HL-60 (cell line): Measurements from ENCODE around the gene CYP21A2.
A peak's percentile ranks its signal among the peaks of the same experiment; 100 is the strongest.

ENCODE experiments used
- DNase-seq, 2 experiments: peaks; one replicate each; pipeline ENCODE4 v3.0.0-alpha.2; 2010 to 2020; ENCODE audit warnings: low read depth in 1 of 2, low spot score in 1 of 2
- H3K27ac ChIP-seq: fragments of 250-450 bp; sonication (Bioruptor Pico); replicated peaks from 2 replicates; pipeline ENCODE4 v1.5.1; 2020; ENCODE audit warnings: mild to moderate bottlenecking, moderate library complexity
- H3K27me3 ChIP-seq: fragments of 250-450 bp; sonication (Bioruptor Pico); 2 replicates; pipeline ENCODE4 v1.5.1; 2021; ENCODE audit warnings: mild to moderate bottlenecking, moderate library complexity; ENCODE audit not compliant: insufficient read depth, poor library complexity, severe bottlenecking
- H3K4me3 ChIP-seq: replicated peaks from 2 replicates; pipeline ENCODE4 v1.5.1; 2011; ENCODE audit warnings: mild to moderate bottlenecking, control low read depth, low read length; ENCODE audit not compliant: insufficient read depth
- CTCF ChIP-seq: IDR thresholded peaks from one replicate; pipeline ENCODE4 v1.5.1; 2011; ENCODE audit warnings: low read length, control low read depth, inconsistent platforms; ENCODE audit not compliant: insufficient read depth
- GABPA ChIP-seq: IDR thresholded peaks from 2 replicates; pipeline ENCODE4 v1.6.1; 2012; ENCODE audit warnings: low read depth
- POLR2AphosphoS5 ChIP-seq: IDR thresholded peaks from 2 replicates; pipeline ENCODE4 v1.6.1; 2012; ENCODE audit warnings: low read depth
- REST ChIP-seq: IDR thresholded peaks from 2 replicates; pipeline ENCODE4 v1.6.1; 2012; ENCODE audit warnings: low read depth; ENCODE audit not compliant: insufficient replicate concordance
- SPI1 ChIP-seq: IDR thresholded peaks from 2 replicates; pipeline ENCODE4 v1.6.1; 2012; ENCODE audit warnings: low read depth, mild to moderate bottlenecking, borderline replicate concordance

Gene CYP21A2

GRCh38 chr6:32082935-32083334 is 44.7 kb downstream of the CYP21A2 start:
- no peak for DNase-seq
- TF ChIP-seq SPI1 (no peak), GABPA (no peak), REST (no peak), POLR2AphosphoS5 (no peak), CTCF (no peak)
- no peak overlapping the region for H3K4me3 ChIP-seq
- no peak overlapping the region for H3K27ac ChIP-seq
- H3K27me3 ChIP-seq = peaks cover 27% of the 10 kb centered on the region

- TF ChIP-seq SPI1 (no peak), POLR2AphosphoS5 (no peak), CTCF (no peak)
- no peak overlapping the region for H3K27ac ChIP-seq
- no peak overlapping the region for H3K4me3 ChIP-seq
- H3K27me3 ChIP-seq = peaks cover 38% of the 10 kb centered on the region
- no peak for DNase-seq
Observed at GRCh38 chr6:32083812-32084768, 45.9 kb downstream of the CYP21A2 start.

- Histone ChIP-seq H3K4me3 (no peak overlapping the region), H3K27me3 (peaks cover 41% of the 10 kb centered on the region), H3K27ac (no peak overlapping the region)
- no peak for DNase-seq
- TF ChIP-seq REST (no peak), SPI1 (no peak), POLR2AphosphoS5 (no peak)
Observed at GRCh38 chr6:32084780-32085179, 46.6 kb downstream of the CYP21A2 start.

- no peak overlapping the region for H3K27ac ChIP-seq
- peaks cover 38% of the 10 kb centered on the region for H3K27me3 ChIP-seq
- DNase-seq = peak; percentile 21 to 31
- TF ChIP-seq SPI1 (peak; percentile 28; the same call in 1 of the 2 replicates), POLR2AphosphoS5 (no peak)
- no peak overlapping the region for H3K4me3 ChIP-seq
Observed at GRCh38 chr6:32085759-32086459, 47.7 kb downstream of the CYP21A2 start.
